Fibroblast of skin of left quadriceps (primary cell): Measurements from ENCODE around the gene RCN1.
"Not testable (repeated sequence)": the region's sequence is repeated elsewhere in the genome, so short reads cannot be mapped to it uniquely, and the experiment has no call there.

ENCODE experiments used
- DNase-seq, 2 experiments: peaks; one replicate each; pipeline ENCODE4 v3.0.0-alpha.2; 2013; ENCODE audit warnings: low read depth in 2 of 2

The RCN1 gene

GRCh38 chr11:32090545-32091370, at the start of gene RCN1:
TSS of gene RCN1 (plus strand) at chr11:32091074. CDS start at chr11:32091197, 123 bp downstream.
- peak; percentile 88 to 89 for DNase-seq

- DNase-seq: no peak
Measured at GRCh38 chr11:32043737-32044136, 47.1 kb upstream of the RCN1 start.

DNA sequence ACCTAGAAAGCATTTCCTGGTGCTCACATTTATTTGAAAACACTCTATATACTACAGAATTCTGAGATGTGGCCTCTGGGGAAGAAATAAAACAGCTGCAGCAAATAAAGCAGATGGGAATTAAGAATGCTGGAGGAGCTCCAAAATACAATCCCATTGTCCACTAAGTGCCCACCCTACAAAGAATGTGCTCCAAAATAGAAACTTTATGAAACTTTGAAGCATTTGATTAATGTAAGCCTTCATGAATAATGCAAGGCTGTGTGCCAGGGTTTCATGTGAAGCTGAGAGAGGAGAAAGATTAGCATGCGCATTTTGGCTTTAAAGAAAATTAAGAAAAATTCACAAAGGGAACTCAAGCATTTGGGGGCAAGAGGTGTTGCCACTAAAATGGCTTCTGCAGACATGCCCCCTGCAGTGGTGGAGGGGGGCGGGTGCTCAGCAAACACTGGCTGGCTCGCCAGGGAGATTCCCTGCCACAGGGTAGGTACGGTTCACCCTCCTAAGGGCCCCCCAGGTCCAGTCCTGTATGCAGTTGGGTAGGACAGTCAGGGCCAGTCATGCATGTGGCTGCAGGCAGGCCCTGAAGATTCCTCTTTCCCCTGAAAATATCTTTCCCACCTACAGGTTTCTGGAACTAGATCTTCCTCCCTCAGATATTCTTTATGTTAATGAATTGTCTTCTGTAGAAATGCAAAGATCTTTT, 46.6 kb upstream of the RCN1 start:
- no peak for DNase-seq

GRCh38 chr11:32045456-32045855, 45.4 kb upstream of the RCN1 start:
- DNase-seq: no peak

GRCh38 chr11:32050264-32050663, 40.6 kb upstream of the RCN1 start:
- DNase-seq: no peak

GRCh38 chr11:32052215-32052614, 38.7 kb upstream of the RCN1 start:
- DNase-seq: peak in 1 of 2 experiments; percentile 37

- no peak for DNase-seq
Measured at GRCh38 chr11:32053151-32053888, 37.6 kb upstream of the RCN1 start.

- no peak for DNase-seq
Measured at GRCh38 chr11:32055861-32056260, 35.0 kb upstream of the RCN1 start.

- DNase-seq: peak; percentile 73 to 74
Measured at GRCh38 chr11:32056438-32056837, 34.4 kb upstream of the RCN1 start.

DNA sequence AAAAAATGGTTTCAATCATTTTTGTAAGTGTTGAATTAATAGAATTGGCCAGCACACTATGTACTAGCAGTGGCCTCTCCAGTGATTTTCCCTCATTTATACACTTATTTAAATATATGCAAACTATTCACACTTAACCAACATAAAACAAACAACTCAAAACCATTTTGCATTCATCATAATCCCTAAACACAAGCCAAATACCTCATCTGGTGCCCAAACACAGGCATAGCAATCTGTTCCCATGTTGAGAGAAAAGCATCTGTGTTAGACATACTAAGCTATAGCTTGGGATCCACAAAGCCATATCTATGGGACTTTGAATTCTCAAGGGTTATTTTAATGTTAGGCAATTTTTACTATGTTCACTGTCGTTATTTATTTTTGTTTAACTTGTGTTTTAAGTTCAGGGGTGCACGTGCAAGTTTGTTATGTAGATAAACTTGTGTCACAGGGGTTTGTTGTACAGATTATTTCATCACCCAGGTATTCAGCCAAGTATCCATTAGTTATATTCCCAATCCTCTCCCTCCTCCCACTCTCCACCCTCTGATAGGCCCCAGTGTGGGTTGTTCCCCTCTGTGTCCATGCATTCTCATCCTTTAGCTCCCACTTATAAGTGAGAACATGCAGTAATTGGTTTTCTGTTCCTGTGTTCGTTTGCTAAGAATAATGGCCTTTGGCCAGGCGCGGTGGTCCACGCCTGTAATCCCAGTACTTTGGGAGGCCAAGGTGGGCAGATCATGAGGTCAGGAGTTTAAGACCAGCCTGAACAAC, 31.0 kb upstream of the RCN1 start:
- no peak for DNase-seq

DNA sequence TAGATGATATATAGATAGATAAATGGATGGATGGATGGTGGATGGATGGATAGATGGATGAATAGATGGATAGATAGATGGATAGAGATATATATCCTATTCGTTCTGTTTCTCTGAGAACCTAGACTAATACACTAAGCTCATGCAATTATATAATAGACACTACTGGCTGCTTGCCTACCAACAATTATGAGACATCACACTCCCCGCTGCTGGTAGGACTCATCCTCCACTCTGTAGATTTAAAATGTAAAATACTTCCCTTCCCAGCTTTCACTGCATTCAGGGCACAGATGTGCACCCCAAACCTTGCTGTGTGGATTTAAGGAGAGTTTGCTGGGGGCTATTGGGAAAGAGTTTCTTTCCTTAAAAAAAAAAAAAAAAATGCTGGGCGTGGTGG, 28.3 kb upstream of the RCN1 start:
- DNase-seq: no peak

GRCh38 chr11:32063031-32063430, 27.8 kb upstream of the RCN1 start:
- not testable (repeated sequence) for DNase-seq

- no peak for DNase-seq
Measured at GRCh38 chr11:32065865-32066629, 24.8 kb upstream of the RCN1 start.

DNA sequence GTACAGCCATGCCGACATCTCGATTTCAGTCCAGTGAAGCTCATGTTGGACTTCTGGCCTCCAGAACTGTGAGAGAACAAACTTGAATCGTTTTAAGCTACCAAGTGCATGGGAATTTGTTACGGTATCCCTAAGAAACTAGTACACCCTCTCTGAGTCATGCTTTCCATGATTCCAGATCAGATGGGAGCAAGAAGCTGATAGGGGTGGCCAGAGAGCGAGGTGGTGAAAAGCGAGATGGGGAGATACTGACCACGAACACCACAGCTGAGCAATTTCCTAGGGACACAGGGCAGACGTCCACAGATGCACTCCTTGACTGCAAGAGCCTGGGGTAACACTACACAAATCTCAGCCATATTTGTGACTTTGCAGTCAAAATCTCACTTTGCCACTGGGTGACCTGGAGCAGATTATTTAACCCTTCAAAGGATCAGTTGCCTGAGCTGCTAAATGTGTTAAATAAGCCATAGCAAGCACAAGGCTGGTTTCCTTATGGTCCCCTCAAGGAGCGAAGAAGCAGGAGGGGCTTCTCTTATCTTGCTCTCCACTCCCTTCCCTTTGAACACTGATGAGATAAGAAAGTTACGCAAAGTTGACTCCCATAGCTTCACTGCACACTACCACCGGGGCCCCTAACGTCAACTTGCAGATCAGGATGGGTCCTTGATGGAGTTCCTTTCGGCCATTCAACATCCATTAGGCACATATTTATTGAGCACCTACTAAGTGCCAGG, 22.6 kb upstream of the RCN1 start:
- no peak for DNase-seq

DNA sequence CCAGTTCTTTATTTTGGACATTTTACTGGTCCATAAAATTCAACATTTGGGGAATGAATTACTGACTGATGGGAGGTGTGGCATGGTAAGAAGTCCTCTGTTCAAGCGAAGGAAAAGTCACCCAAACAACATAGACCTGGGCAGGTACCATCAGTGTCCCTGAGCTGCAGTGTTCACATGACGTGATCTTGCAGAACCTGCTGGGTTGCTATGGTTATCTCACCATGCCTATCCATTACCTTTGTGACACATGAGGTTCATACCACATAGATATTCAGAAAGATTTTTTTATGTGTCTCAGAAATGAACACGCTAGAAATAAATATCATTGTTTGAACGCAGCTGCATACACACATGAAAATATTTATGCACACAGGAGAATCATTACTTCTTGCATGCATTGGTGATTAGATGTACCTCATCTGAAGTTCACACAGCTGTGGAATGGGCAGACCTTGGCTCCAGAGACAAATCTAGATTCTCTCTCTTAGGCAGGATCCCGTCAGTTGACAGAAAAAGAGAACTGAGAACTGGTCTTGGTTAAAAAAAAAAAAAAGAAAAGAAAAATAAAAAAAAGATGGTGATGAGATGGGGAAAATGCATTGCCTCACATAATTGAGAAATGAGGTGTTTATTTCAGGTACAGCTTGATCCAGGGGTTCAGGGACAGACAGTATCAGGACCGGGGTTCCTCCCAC, 21.4 kb upstream of the RCN1 start:
- DNase-seq: no peak

DNA sequence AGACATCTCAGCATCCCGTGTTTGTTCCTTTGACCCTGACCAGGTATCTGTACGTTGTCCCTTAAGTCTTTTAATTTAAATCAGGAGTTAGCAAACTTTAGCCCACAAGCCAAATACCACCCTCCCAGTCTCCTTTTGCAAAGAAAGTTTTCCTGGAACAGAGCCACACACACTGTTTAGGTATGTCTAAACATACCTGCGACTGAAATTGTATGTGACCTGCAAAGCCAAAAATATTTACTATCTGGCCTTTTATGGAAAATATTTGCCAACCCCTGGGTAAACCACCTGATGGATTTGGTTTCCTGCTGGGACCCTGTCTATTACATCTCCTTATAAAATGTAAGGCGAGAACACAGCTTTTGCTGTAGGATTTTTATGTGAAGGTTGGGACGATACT, 20.2 kb upstream of the RCN1 start:
- no peak for DNase-seq

GRCh38 chr11:32071811-32072210, 19.1 kb upstream of the RCN1 start:
- no peak for DNase-seq

- peak; percentile 54 to 57 for DNase-seq
Measured at GRCh38 chr11:32072872-32073643, 17.8 kb upstream of the RCN1 start.

GRCh38 chr11:32073644-32074026, 17.2 kb upstream of the RCN1 start:
- no peak for DNase-seq
